NOMO-1 (cell line): Measurements from ENCODE around the gene TXNDC2.

Experiments used
- DNase-seq, 2 experiments: peaks; one replicate each; lab custom pipeline; 2025; ENCODE audit not compliant: unreplicated experiment in 2 of 2; lab: John Stamatoyannopoulos, UW

The TXNDC2 gene

DNA sequence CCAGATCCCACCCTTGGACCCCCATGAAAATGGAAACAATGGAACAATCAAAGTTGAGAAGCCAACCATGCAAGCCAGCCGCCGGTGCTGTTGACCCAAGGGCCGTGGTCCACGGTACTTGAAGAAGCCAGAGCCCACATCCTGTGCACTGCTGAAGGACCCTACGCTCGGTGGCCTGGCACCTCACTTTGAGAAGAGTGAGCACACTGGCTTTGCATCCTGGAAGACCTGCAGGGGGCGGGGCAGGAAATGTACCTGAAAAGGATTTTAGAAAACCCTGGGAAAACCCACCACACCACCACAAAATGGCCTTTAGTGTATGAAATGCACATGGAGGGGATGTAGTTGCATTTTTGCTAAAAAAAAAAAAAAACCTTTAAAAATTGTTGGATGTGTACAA, 26.5 kb upstream of the TXNDC2 start:
- DNase-seq = no peak

GRCh38 chr18:9860682-9861081, 25.1 kb upstream of the TXNDC2 start:
- no peak for DNase-seq

- DNase-seq = no peak
Observed at GRCh38 chr18:9861157-9861556, 24.6 kb upstream of the TXNDC2 start.

DNA sequence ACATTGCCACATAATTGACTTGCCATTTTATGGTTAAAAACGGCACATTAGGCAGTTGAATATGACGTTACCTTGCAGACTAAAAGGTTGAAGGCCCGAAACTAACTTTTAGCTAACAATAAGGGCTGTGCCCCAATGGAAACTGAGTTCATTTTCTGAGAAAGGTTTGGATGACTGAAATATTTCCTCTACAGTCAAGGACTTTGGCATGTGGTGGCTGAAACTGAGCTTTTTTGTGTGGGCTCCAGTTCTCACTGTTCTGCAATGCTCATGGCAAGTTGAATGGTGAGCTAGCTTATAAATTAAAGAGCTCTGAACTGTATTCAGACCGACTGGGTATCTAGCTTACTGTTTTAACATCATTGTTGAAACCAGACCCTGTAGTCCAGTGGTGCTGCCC, 23.8 kb upstream of the TXNDC2 start:
- peak; percentile 21 to 30 for DNase-seq

DNA sequence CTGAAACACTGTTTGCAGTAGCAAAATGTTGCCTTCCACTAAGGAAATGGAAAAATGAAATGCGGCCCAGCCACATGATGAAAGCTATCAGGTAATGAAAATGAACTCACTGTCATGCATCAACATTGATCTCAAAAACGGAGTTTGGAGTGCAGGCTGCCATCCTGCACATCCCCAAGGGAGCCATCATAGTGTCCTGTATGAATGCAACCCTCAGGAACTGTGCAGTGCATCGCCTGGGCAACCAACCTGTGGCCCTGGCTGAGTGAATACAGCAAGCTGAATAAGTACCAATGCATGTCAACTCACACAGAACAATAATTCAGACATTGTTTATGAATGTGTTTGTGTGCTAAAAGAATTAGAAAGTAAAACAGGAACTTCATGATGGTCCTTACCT, 23.1 kb upstream of the TXNDC2 start:
- no peak for DNase-seq

- no peak for DNase-seq
Observed at GRCh38 chr18:9863282-9863681, 22.5 kb upstream of the TXNDC2 start.

- no peak for DNase-seq
Observed at GRCh38 chr18:9865764-9866490, 19.8 kb upstream of the TXNDC2 start.

DNA sequence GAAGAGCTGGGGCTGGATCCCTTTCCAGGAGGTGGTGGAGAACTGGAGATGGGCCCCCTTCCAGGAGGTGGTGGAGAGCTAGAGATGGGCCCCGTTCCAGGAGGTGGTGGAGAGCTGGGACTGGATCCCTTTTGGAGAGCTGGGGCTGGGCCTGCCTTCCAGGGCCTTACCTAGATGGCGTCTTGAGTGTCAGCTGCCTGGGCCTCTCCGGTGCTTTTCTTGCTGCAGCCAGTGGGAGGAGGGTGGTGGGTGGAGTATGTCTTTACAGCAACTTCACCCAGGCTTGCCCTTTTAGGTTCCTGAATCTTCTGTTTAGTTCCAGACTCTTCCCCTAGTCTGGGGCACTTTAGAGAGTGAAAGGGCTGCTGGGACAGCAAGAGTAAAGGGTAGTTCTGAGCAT, 19.1 kb upstream of the TXNDC2 start:
- DNase-seq = no peak

DNA sequence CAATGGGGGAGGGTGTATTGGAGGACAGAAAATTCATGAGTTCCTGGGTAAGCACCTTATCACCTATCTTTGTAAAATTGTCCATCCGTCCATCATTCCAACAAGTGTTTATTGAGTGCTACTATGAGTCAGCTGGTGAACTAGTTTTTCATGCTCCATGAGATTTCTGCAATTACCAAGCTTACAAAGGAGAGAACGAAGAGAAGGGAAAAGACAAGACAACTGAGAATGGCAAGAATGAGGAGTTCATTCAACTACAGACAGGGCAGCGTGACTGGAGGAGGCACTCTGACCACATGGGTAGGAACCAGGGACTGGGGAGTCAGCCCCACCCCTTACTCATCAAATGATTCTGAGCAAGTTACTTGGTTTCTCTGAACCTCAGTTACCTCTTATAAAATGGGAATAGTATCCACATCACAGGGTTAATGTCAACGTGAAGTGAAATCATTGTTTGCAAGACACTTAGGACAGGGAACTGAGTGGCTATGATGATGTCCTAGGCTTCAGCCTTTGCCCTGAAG, 18.6 kb upstream of the TXNDC2 start:
- DNase-seq = no peak

- DNase-seq = no peak
Observed at GRCh38 chr18:9868857-9869714, 16.7 kb upstream of the TXNDC2 start.

DNA sequence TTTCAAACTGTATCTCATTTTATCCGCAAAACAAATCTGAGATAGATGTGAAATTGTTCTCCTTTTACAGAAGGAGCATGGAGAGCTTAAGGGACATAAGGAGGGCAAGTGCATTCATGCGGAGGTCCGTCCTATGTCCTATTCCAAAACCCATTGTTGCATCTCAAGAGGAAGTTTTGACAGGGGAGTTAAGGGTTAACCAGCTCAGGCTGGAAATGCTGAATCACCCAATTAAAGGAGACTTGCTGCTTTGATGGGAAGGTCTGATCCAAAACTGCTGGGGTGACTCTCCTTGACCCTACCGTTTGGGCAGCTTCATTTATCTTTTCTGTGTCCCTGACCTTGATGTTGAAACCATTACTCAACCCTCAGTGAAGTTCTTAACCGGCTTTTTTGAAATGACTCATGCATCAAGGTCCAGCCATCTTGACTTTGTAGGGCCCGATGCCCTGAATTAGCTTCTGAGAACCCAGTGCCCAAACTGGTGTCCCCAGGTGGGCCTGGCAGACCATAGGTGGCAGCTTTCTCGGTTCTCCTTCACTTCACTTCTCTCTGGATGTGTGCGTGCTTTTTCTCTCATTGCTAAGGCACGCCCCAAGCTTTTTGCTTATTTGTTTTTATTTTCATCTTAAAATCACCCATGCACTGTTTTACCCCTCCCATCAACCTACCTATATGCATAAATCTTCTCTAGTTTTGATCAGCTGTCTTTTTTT, 15.9 kb upstream of the TXNDC2 start:
- DNase-seq = peak; percentile 93 to 98

DNA sequence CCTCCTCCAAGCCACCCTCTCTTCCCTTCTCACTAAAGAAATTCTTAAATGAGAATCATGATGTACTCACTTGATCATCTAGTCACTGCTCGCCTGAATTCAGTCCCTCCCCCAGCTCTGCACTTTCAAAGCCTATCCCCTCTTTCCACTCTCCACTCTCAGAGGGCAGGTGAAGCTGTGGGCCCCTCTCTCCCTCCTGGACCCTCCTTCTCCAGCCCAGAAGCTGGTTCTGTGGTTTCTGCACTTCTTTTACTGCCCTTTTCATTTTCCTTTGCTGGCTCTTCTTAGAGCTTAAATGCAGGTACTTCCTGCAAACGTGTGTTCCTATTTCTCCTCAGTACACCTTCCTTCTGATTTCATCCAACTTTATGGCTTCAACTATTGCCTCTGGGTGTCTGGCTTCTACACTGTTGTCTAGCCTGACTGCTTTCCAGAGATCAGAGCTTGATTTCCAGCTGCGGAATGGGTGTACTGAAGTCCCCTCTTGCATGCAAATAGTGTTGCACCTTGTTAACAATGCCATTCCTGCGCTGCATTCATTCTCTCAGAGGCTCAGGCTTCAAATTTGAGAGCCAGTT, 15.3 kb upstream of the TXNDC2 start:
- peak in 1 of 2 experiments; percentile 15 for DNase-seq

DNA sequence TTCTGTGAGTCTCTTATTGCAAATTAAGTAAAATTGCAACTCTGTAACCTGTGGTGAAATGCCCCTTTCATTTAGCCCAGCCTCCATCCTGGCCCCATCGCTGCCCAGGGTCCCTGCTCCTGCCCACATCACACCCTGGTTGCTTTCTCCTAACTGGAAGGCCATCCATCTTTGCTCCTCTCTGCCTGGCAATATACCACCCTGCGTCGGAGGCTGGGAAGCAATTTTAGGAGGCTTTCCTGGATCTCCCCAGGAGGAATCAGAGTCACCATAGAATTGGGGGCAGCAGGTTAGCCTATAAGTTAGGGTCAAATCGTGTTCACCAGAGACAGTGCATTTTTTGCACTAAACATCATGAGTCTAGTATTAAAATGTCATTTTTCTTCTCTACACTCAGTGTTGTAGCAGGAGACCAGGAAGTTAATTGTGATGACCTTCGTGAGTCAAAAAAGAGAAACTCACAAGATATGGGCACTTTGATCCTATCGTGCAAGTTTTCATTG, 14.5 kb upstream of the TXNDC2 start:
- DNase-seq = peak in 1 of 2 experiments; percentile 13

GRCh38 chr18:9872823-9873222, 12.9 kb upstream of the TXNDC2 start:
- no peak for DNase-seq

DNA sequence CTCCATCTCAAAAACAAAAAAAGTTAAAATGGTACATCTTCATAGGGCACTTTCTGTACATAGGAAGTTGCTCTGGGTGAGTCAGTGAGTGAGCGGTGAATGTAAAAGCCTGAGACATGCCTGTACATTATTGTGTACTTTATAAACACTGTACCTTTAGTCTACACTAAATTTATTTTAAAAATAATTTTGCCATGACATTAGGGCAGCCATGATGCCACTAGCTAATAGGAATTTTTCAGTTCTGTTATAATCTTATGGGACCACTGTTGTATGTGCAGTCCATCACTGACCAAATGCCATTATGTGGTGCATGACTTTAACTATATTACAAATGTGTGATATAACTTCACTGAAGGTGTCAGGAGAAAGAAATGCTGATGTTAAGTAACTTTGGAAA, 11.0 kb upstream of the TXNDC2 start:
- no peak for DNase-seq

GRCh38 chr18:9876212-9876866, 9.4 kb upstream of the TXNDC2 start:
- DNase-seq = no peak

DNA sequence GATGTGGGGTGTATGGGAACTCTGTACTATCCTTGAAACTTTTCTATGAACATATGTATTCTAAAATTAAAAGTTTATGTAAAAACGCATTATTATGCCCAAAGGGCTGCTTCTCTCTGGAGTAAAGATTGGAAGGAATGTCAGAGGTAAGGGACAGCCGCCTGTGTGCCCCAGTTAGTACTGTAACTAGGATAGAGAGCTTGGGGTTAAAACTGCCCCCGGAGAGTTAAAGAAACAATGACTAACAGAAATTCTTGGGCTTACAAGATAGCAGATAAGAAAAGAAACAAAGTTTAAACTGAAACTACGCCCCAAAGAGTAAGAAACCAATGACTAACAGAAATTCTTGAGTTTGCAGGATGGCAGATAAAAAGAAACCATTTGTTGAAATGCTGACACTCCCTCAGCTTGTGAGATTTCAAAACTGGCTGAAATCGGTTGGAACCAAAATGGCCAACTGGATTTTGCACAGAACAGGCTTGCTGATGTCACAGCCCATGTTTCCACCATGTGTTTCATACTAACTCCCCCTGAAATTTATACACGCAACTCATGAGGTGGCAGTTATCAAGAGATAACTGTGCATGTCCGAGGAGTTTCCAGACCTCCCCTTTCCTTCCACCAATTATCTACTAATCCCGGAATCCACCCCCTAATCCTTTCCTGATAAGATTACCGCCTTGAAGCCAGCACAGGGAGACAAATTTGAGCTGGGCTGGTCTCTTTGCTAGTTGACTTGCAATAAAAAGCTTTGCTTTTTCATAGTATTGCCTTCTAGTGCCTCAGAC, 8.7 kb upstream of the TXNDC2 start:
- no peak for DNase-seq

DNA sequence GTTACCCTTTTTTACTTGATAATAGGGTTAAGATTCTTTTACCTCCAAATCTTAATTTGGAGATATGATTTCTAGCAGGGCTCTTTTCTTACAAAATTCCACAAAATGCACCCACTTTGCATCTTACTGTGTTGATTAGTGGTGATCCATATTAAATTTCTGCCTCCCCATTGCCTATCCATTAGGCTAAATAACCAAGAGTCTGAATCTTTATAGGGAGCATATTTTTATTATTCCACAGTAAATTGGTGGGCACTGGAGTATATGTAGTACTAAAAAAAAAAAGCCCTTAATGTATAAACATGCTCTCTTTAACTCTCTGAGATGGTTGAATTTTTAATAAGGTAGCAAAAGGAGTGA, 8.1 kb upstream of the TXNDC2 start:
- DNase-seq = no peak

DNA sequence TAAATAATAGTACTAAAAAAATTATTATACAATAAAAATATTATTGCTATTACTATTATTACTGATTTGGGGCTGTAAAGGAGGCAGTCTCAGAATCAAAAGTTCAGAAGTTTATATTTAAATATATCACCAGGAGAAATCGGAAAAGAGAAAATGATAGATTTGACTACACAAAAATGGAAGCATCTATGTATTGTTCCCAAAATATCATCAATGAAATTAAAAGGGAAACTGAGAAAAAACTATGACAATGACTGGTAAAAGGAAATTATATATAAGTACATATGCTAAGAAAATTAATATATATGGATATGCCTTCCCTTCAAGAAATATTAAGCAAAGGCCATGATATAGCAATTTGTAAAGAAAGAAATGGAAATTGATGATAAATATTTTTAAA, 7.7 kb upstream of the TXNDC2 start:
- DNase-seq = no peak
